ENCODE data around the gene MDC1.

- TF ChIP-seq PRDM15 (CRISPR knock-in tag; IDR thresholded peaks at IDR 0.05) (no peak), CTCF (IDR thresholded peaks at IDR 0.05) (no peak), ESRRA (CRISPR knock-in tag; IDR thresholded peaks at IDR 0.05; ENCODE audit: borderline replicate concordance) (no peak), NFE2L1 (CRISPR knock-in tag; IDR thresholded peaks at IDR 0.05) (no peak), SP1 (CRISPR knock-in tag; conservative IDR thresholded peaks at IDR 0.05) (no peak), USF2 (CRISPR knock-in tag; IDR thresholded peaks at IDR 0.05) (no peak)
Measured at GRCh38 chr6:30684386-30685156, 32.5 kb downstream of the MDC1 start.
